CD8-positive, alpha-beta memory T cell (primary cell): ENCODE data around the gene DDHD1. TPM values are rescaled to one million over a fixed set of nuclear protein-coding genes. Genes with fewer than 3 reads are reported as not detected.
A peak's percentile ranks its signal among the peaks of the same experiment; 100 is the strongest.

ENCODE experiments used
- CTCF ChIA-PET: fragments of 350-600 bp; sonication (Branson Sonifier 250); formaldehyde crosslinking; loops from one replicate; lab custom pipeline; 2021; ENCODE audit warnings: antibody characterized with exemption; lab: Charles Lee
- POLR2A ChIA-PET: fragments of 350-600 bp; sonication (Branson Sonifier 250); formaldehyde crosslinking; loops from one replicate; lab custom pipeline; 2021; ENCODE audit warnings: antibody characterized with exemption; lab: Charles Lee
- DNase-seq, 5 donors: peaks; one replicate each; pipeline versions ENCODE4 v3.0.0 to v3.0.0-alpha.2; 2020 to 2022; ENCODE audit warnings: mixed read lengths in 1 of 5
- H3K27ac ChIP-seq: one replicate; pipeline ENCODE4 v1.7.0; 2013; ENCODE audit warnings: low read depth, mild to moderate bottlenecking, low read length, moderate library complexity
- H3K27me3 ChIP-seq: 2 replicates; pipeline ENCODE4 v1.7.0; 2013; ENCODE audit warnings: low read length, mild to moderate bottlenecking; ENCODE audit not compliant: insufficient read depth, poor library complexity, severe bottlenecking
- H3K36me3 ChIP-seq: 2 replicates; pipeline ENCODE4 v1.7.0; 2013; ENCODE audit warnings: mild to moderate bottlenecking, low read length, moderate library complexity; ENCODE audit not compliant: insufficient read depth
- H3K4me1 ChIP-seq: 2 replicates; pipeline ENCODE4 v1.7.0; 2013; ENCODE audit warnings: mild to moderate bottlenecking, low read length, moderate library complexity; ENCODE audit not compliant: insufficient read depth
- H3K4me3 ChIP-seq: 2 replicates; pipeline ENCODE4 v1.7.0; 2013; ENCODE audit warnings: mild to moderate bottlenecking, low read length
- H3K9me3 ChIP-seq: 2 replicates; pipeline ENCODE4 v1.7.0; 2013; ENCODE audit warnings: mild to moderate bottlenecking, low read length
- H3K27ac Mint-ChIP-seq, 8 donors: one replicate each; pipeline ENCODE4 v1.8.0; 2020 to 2021; ENCODE audit warnings: mixed read lengths in 8 of 8, mild to moderate bottlenecking in 6 of 8, inconsistent platforms in 3 of 8, moderate library complexity in 3 of 8
- H3K27me3 Mint-ChIP-seq, 2 donors: one replicate each; pipeline ENCODE4 v1.8.0; 2020 to 2021; ENCODE audit warnings: mixed read lengths in 2 of 2, mild to moderate bottlenecking in 1 of 2, moderate library complexity in 1 of 2
- H3K36me3 Mint-ChIP-seq, 3 donors: one replicate each; pipeline ENCODE4 v1.8.0; 2020 to 2021; ENCODE audit warnings: mixed read lengths in 3 of 3, inconsistent platforms in 1 of 3, mild to moderate bottlenecking in 1 of 3
- H3K4me1 Mint-ChIP-seq, 3 donors: one replicate each; pipeline ENCODE4 v1.8.0; 2020 to 2021; ENCODE audit warnings: mixed read lengths in 3 of 3, inconsistent platforms in 1 of 3, mild to moderate bottlenecking in 1 of 3
- H3K4me3 Mint-ChIP-seq, 7 donors: one replicate each; pipeline ENCODE4 v1.8.0; 2020 to 2021; ENCODE audit warnings: mixed read lengths in 7 of 7, mild to moderate bottlenecking in 6 of 7, moderate library complexity in 4 of 7, inconsistent platforms in 2 of 7
- H3K9me3 Mint-ChIP-seq, 5 donors: one replicate each; pipeline ENCODE4 v1.8.0; 2020 to 2022; ENCODE audit warnings: mixed read lengths in 5 of 5, mild to moderate bottlenecking in 3 of 5, moderate library complexity in 2 of 5, inconsistent platforms in 1 of 5
- polyA plus RNA-seq: library from polyadenylated mRNA; unstranded; fragments of 300-500 nt; fragmentation: Illumina TruSeq; gene quantifications from one replicate; pipeline ENCODE4 v1.2.3, GENCODE V29; 2021
- total RNA-seq, 2 experiments: library from RNA; stranded (reverse); gene quantifications; one replicate each; pipeline ENCODE4 v1.2.3, GENCODE V29; 2021

Gene DDHD1
- total and polyA plus RNA-seq, 3 experiments from 2014 or later = 7.6 to 53.8 (median 51.8) TPM

DNA sequence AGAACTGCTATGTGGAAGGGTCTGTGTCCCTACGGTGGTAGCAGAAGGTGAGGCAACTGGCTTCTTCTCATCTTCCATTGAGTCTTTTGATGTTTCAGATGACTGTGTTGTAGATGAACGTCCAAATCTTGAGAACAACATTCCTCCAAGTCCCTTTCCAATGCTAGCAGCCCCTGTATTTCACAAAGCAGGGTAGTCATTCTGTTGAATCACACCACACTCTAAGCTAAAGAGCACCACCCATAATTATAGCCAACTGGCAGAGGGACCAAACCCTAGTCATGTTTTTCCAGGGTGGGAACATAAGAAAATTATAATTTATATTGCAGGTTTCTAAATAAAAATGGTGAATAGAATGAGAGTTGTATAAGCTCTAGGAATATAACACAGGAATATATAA, 98.7 kb downstream of the DDHD1 start:
- peaks cover 1 to 7% (median 4%) of the 10 kb centered on the region in 3 donors for H3K4me1 Mint-ChIP-seq
- ChIA-PET POLR2A (interaction anchor here (0.7 kb wide), 1 partner anchor 98 kb away, joined by 3 read pairs; no protein-coding TSS in a partner anchor), CTCF (interaction anchor here (0.6 to 1.2 kb wide), 4 partner anchors 9 to 93 kb away, joined by 3 to 5 read pairs (median 4); no protein-coding TSS in a partner anchor)
- no peak overlapping the region for H3K4me3 Mint-ChIP-seq
- H3K27ac Mint-ChIP-seq = no peak overlapping the region
- H3K36me3 ChIP-seq = no peaks in the 10 kb centered on the region
- no peak overlapping the region for H3K4me3 ChIP-seq
- no peaks in the 10 kb centered on the region for H3K9me3 ChIP-seq
- DNase-seq = no peak
- no peak overlapping the region for H3K27ac ChIP-seq
- no peaks in the 10 kb centered on the region for H3K9me3 Mint-ChIP-seq
- H3K36me3 Mint-ChIP-seq = peaks cover 7 to 60% (median 10%) of the 10 kb centered on the region in 3 donors
- no peaks in the 10 kb centered on the region for H3K27me3 Mint-ChIP-seq
- H3K4me1 ChIP-seq = no peaks in the 10 kb centered on the region
- no peaks in the 10 kb centered on the region for H3K27me3 ChIP-seq

DNA sequence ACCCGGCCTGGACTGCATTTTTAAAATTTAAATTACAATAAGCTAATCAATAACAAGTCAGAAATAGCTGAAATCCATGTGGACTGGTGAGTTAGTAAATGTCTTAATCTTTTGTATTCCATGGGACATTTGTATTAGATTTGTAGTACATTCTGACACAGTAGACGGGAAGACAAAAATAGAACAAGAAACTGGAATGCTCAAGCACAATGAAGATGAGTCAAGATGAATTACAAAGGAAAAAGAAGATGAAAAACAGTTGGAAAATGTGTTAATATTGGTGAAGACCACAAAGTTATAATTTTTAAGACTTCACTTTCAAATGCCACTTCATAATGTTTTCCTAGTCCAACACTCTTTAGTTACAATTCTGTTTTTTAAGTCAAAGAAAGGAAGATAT, 104.5 kb downstream of the DDHD1 start:
- DNase-seq = no peak
- Mint-ChIP-seq H3K9me3 (no peaks in the 10 kb centered on the region), H3K4me3 (no peak overlapping the region), H3K27me3 (peaks cover 0 to 1% of the 10 kb centered on the region in 2 donors), H3K36me3 (peaks cover 14 to 73% (median 19%) of the 10 kb centered on the region in 3 donors), H3K4me1 (no peaks in the 10 kb centered on the region), H3K27ac (no peak overlapping the region)
- H3K27me3 ChIP-seq = no peaks in the 10 kb centered on the region
- no peak overlapping the region for H3K4me3 ChIP-seq
- ChIA-PET POLR2A (interaction anchor here (0.6 kb wide), 1 partner anchor 109 kb away, joined by 3 read pairs; no protein-coding TSS in a partner anchor), CTCF (no interaction called here)
- H3K9me3 ChIP-seq = no peaks in the 10 kb centered on the region
- no peaks in the 10 kb centered on the region for H3K4me1 ChIP-seq
- H3K36me3 ChIP-seq = no peaks in the 10 kb centered on the region
- no peak overlapping the region for H3K27ac ChIP-seq

DNA sequence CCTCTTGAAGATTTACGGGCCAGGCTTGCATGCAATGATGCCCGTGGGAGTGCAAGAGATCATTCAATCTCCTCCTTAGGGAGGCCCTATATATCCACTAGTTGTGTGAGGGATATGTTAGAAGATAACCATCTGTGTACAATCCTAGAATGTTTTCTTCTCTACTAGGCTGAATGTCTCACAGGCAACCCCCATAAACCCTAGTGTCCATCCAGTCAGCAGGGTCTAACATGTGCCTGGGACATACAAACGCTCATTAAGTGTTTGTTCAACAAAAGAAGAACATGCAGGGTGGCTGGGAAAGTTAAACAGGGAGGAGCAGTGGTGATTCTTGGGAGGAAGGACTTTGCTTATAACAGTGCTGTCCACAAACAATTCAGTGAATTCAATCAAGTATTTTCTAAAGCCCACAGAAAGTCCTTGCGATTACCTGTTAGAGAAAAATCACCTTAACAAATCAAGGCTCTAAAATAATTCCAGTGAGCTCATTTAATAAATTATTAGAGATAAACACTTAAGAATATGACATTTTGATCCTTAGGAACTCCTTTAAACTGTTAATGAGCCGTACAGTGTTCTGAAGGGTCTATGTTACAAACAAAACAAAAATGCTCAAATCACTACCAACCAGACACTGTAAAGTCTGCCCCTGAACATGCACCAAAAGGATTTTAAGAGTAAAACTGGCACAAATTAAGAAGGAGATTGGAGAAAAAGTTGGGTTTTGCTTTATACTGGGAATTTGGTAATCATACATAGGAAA, 105.6 kb downstream of the DDHD1 start:
- no peak overlapping the region for H3K27ac ChIP-seq
- ChIA-PET CTCF (no interaction called here), POLR2A (no interaction called here)
- Mint-ChIP-seq H3K4me1 (no peaks in the 10 kb centered on the region), H3K36me3 (peaks cover 19 to 75% (median 26%) of the 10 kb centered on the region in 3 donors), H3K27ac (peak overlapping the region in 2 of 8 donors; percentile 18 to 32), H3K4me3 (no peak overlapping the region), H3K27me3 (peaks cover 0 to 1% of the 10 kb centered on the region in 2 donors), H3K9me3 (no peaks in the 10 kb centered on the region)
- H3K9me3 ChIP-seq = no peaks in the 10 kb centered on the region
- H3K27me3 ChIP-seq = no peaks in the 10 kb centered on the region
- no peak overlapping the region for H3K4me3 ChIP-seq
- H3K36me3 ChIP-seq = no peaks in the 10 kb centered on the region
- no peak for DNase-seq
- H3K4me1 ChIP-seq = no peaks in the 10 kb centered on the region

DNA sequence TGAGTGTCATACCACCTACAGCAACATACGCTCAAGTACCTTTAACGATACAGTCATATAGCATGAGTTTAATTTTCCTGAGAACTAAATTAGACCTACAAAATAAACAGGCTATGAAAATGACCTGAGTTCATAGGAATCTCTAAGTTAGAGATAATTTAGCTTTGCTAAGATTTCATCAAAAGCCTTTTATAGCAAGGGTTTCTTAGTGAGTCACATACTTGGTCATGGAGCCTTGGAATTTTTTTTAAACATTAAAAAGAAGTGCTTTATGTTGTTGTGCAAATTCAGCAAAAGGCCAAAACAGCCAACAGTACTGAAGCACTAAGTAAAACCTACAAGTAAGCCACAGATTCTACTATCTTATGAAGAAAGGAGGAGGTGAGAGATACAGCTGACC, 108.6 kb downstream of the DDHD1 start:
- DNase-seq = no peak
- ChIA-PET POLR2A (no interaction called here), CTCF (no interaction called here)
- H3K9me3 ChIP-seq = no peaks in the 10 kb centered on the region
- Mint-ChIP-seq H3K9me3 (no peaks in the 10 kb centered on the region), H3K36me3 (peaks cover 36 to 81% (median 37%) of the 10 kb centered on the region in 3 donors), H3K4me1 (no peaks in the 10 kb centered on the region), H3K27me3 (peaks cover 0 to 1% of the 10 kb centered on the region in 2 donors), H3K27ac (no peak overlapping the region), H3K4me3 (no peak overlapping the region)
- H3K4me1 ChIP-seq = no peaks in the 10 kb centered on the region
- H3K27ac ChIP-seq = no peak overlapping the region
- peaks cover 14% of the 10 kb centered on the region for H3K36me3 ChIP-seq
- H3K27me3 ChIP-seq = no peaks in the 10 kb centered on the region
- H3K4me3 ChIP-seq = no peak overlapping the region

DNA sequence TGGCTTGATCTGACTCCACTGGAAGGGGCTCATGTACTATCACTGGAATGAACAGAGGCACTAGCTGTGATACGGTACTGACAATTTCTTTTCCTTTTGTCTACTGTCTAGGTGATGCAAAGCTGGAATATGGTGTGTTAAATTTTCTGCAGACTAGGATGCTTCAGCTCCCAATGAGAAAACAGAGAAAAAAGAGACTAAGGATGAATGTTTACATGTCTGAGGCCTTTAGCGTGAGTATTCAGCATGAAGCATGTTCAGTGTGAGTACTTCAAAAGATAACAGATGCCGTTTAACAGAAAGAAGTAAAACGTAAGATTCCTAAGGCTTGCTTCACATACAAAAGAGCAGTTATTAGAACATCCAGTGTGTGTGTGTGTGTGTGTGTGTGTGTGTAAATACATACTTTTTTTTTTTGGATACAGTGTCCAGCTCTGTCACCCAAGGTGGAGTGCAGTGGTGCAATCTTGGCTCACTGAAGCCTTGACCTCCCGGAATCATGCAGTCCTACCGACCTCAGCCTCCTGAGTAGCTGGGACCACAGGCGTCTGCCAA, 110.0 kb downstream of the DDHD1 start:
- ChIA-PET CTCF (no interaction called here), POLR2A (no interaction called here)
- H3K4me1 Mint-ChIP-seq = no peaks in the 10 kb centered on the region
- Histone ChIP-seq H3K27ac (no peak overlapping the region), H3K9me3 (no peaks in the 10 kb centered on the region), H3K4me3 (no peak overlapping the region), H3K27me3 (no peaks in the 10 kb centered on the region), H3K4me1 (no peaks in the 10 kb centered on the region), H3K36me3 (peaks cover 23% of the 10 kb centered on the region)
- H3K9me3 Mint-ChIP-seq = no peaks in the 10 kb centered on the region
- H3K4me3 Mint-ChIP-seq = no peak overlapping the region
- H3K27me3 Mint-ChIP-seq = peaks cover 0 to 1% of the 10 kb centered on the region in 2 donors
- H3K27ac Mint-ChIP-seq = peak overlapping the region in 1 of 8 donors; percentile 25
- no peak for DNase-seq
- peaks cover 42 to 86% (median 45%) of the 10 kb centered on the region in 3 donors for H3K36me3 Mint-ChIP-seq

DNA sequence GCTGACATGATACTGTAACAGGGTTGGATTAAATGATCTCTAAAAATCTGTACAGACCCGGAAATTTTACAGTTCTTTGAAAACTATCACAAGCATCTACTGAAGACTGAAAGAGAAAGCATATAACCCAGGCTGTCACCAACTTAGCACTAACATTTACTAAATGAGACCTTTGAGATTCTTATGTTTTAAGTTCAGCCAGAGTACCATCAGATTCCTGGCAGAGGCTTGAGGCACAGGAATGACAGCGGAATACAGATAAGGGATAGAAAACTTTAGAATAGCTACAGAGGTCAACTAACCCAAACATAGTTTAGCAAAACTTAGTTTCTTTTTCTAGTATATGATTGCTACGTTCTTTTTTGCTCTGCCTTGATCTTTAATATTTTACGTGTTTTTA, 110.6 kb downstream of the DDHD1 start:
- H3K4me3 Mint-ChIP-seq = no peak overlapping the region
- Histone ChIP-seq H3K9me3 (no peaks in the 10 kb centered on the region), H3K36me3 (peaks cover 23% of the 10 kb centered on the region), H3K4me1 (no peaks in the 10 kb centered on the region), H3K4me3 (no peak overlapping the region), H3K27me3 (no peaks in the 10 kb centered on the region), H3K27ac (no peak overlapping the region)
- ChIA-PET CTCF (no interaction called here), POLR2A (no interaction called here)
- peaks cover 0 to 1% of the 10 kb centered on the region in 2 donors for H3K27me3 Mint-ChIP-seq
- H3K4me1 Mint-ChIP-seq = no peaks in the 10 kb centered on the region
- no peak for DNase-seq
- peaks cover 45 to 89% (median 51%) of the 10 kb centered on the region in 3 donors for H3K36me3 Mint-ChIP-seq
- H3K9me3 Mint-ChIP-seq = peaks cover 0 to 2% (median 0%) of the 10 kb centered on the region in 5 donors
- no peak overlapping the region for H3K27ac Mint-ChIP-seq

DNA sequence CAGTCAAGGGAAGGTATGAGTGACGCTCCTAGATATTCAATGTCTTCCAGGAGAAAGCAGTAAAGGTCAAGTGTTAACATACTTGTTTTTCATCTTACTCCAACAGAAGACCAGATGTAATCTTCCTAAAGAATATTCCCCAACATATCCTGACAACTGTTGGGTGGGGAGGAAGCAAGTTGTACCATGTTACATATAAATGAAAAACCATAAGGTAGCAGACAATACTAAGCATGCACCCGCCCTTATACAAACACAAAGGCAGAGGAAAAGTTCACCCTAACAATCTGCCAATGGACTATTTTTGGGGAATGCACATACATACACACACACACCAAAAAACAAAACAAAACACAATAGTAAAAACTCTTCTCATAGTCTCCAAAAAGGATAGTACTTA, 112.1 kb downstream of the DDHD1 start:
- Mint-ChIP-seq H3K9me3 (peaks cover 0 to 2% (median 0%) of the 10 kb centered on the region in 5 donors), H3K27me3 (no peaks in the 10 kb centered on the region), H3K36me3 (peaks cover 43 to 89% (median 58%) of the 10 kb centered on the region in 3 donors), H3K4me3 (no peak overlapping the region), H3K27ac (peak overlapping the region in 1 of 8 donors; percentile 38), H3K4me1 (no peaks in the 10 kb centered on the region)
- no peaks in the 10 kb centered on the region for H3K9me3 ChIP-seq
- H3K27ac ChIP-seq = no peak overlapping the region
- ChIA-PET CTCF (no interaction called here), POLR2A (no interaction called here)
- H3K4me3 ChIP-seq = no peak overlapping the region
- H3K36me3 ChIP-seq = peaks cover 23% of the 10 kb centered on the region
- H3K27me3 ChIP-seq = no peaks in the 10 kb centered on the region
- DNase-seq = no peak
- H3K4me1 ChIP-seq = no peaks in the 10 kb centered on the region

DNA sequence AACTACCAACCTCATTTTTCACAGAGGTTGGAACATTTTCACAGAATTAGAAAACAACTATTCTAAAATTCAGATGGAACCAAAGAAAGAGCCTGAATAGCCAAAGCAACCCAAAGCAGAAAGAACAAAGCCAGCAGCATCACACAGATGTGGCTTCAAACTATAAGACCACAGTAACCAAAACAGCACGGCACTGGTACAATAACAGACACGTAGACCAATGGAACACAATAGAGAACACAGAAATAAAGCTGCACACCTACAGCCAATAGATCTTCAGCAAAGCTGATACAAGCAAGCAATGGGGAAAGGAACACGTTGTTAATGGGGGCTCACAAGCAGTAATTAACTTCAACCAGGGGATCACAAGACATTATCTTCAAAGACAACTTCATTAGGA, 114.5 kb downstream of the DDHD1 start:
- Histone ChIP-seq H3K27ac (no peak overlapping the region), H3K9me3 (no peaks in the 10 kb centered on the region), H3K36me3 (peaks cover 23% of the 10 kb centered on the region), H3K4me1 (no peaks in the 10 kb centered on the region), H3K27me3 (no peaks in the 10 kb centered on the region), H3K4me3 (no peak overlapping the region)
- no peak for DNase-seq
- Mint-ChIP-seq H3K4me1 (no peaks in the 10 kb centered on the region), H3K36me3 (peaks cover 43 to 83% (median 54%) of the 10 kb centered on the region in 3 donors), H3K4me3 (no peak overlapping the region), H3K27ac (no peak overlapping the region), H3K9me3 (peaks cover 0 to 2% (median 0%) of the 10 kb centered on the region in 5 donors), H3K27me3 (no peaks in the 10 kb centered on the region)
- ChIA-PET CTCF (no interaction called here), POLR2A (no interaction called here)
